Left renal cortex interstitium (tissue), 4 donors: Measurements from ENCODE around the gene WDR91. TPM values are rescaled to one million over a fixed set of nuclear protein-coding genes. Genes with fewer than 3 reads are reported as not detected.

Experiments
- DNase-seq, 4 donors: peaks; one replicate each; pipeline ENCODE4 v3.0.0-alpha.2; 2013; ENCODE audit warnings: low read depth in 4 of 4, low spot score in 2 of 4, missing footprints in 1 of 4
- polyA plus RNA-seq, 4 donors: library from polyadenylated mRNA; unstranded; fragments of 120-200 nt; gene quantifications; one replicate each; pipeline ENCODE4 v1.2.1, GENCODE V29; 2013; ENCODE audit not compliant: insufficient read length in 4 of 4

Gene WDR91
- 10 to 100 TPM; 45.3 to 72.1 (median 56.7) TPM for polyA plus RNA-seq

GRCh38 chr7:135211179-135211945 lies at the start of gene WDR91:
Gene WDR91, minus strand, starts transcription at chr7:135211526. Its CDS starts 24 bp downstream, at chr7:135211502.
- peak; percentile 68 to 88 (median 86) for DNase-seq

GRCh38 chr7:135260470-135260869 lies 49.1 kb upstream of the WDR91 start:
- no peak for DNase-seq

GRCh38 chr7:135259702-135260101 lies 48.4 kb upstream of the WDR91 start:
- DNase-seq: no peak

GRCh38 chr7:135258585-135258984 lies 47.3 kb upstream of the WDR91 start:
- no peak for DNase-seq

GRCh38 chr7:135257790-135258189 lies 46.5 kb upstream of the WDR91 start:
- no peak for DNase-seq

- DNase-seq: no peak
Measured at GRCh38 chr7:135253851-135254771, 42.8 kb upstream of the WDR91 start.

GRCh38 chr7:135251496-135252391 lies 40.4 kb upstream of the WDR91 start:
- no peak for DNase-seq

- no peak for DNase-seq
Measured at GRCh38 chr7:135248546-135248945, 37.2 kb upstream of the WDR91 start.

- no peak for DNase-seq
Measured at GRCh38 chr7:135247746-135248471, 36.6 kb upstream of the WDR91 start.

- no peak for DNase-seq
Measured at GRCh38 chr7:135246191-135246825, 35.0 kb upstream of the WDR91 start.

GRCh38 chr7:135245226-135246190 lies 34.2 kb upstream of the WDR91 start:
- DNase-seq: no peak

- no peak for DNase-seq
Measured at GRCh38 chr7:135242096-135242684, 30.9 kb upstream of the WDR91 start.

GRCh38 chr7:135240441-135240840 lies 29.1 kb upstream of the WDR91 start:
- DNase-seq: no peak

- DNase-seq: no peak
Measured at GRCh38 chr7:135239263-135239662, 27.9 kb upstream of the WDR91 start.

- DNase-seq: no peak
Measured at GRCh38 chr7:135238112-135238744, 26.9 kb upstream of the WDR91 start.

GRCh38 chr7:135236727-135237126 lies 25.4 kb upstream of the WDR91 start:
- no peak for DNase-seq

GRCh38 chr7:135235841-135236240 lies 24.5 kb upstream of the WDR91 start:
- no peak for DNase-seq
